Smooth muscle cell (in vitro differentiated cells): ENCODE data around the gene RTTN. TPM values are rescaled to one million over a fixed set of nuclear protein-coding genes. Genes with fewer than 3 reads are reported as not detected.

Experiments
- DNase-seq: peaks from one replicate; lab custom pipeline; 2025; ENCODE audit not compliant: unreplicated experiment; lab: John Stamatoyannopoulos, UW
- H2AFZ ChIP-seq: fragments of 200-600 bp; sonication (generic); 2 replicates; pipeline ENCODE4 v1.6.0; 2016; ENCODE audit warnings: antibody characterized with exemption, low read depth, mild to moderate bottlenecking
- H3F3A ChIP-seq: fragments of 200-600 bp; sonication (generic); 2 replicates; pipeline ENCODE4 v1.6.0; 2017; ENCODE audit warnings: antibody characterized with exemption, low read depth
- H3K27ac ChIP-seq: fragments of 200-600 bp; sonication (generic); 2 replicates; pipeline ENCODE4 v1.5.1; 2016; ENCODE audit warnings: low read depth, mild to moderate bottlenecking
- H3K27me3 ChIP-seq: fragments of 200-600 bp; sonication (generic); 2 replicates; pipeline ENCODE4 v1.6.1; 2016; ENCODE audit warnings: low read depth, mild to moderate bottlenecking
- H3K36me3 ChIP-seq: fragments of 200-600 bp; sonication (generic); 2 replicates; pipeline ENCODE4 v1.5.1; 2016; ENCODE audit warnings: low read depth
- H3K4me1 ChIP-seq: fragments of 200-600 bp; sonication (generic); 2 replicates; pipeline ENCODE4 v1.5.1; 2016; ENCODE audit warnings: low read depth
- H3K4me2 ChIP-seq: fragments of 200-600 bp; sonication (generic); 2 replicates; pipeline ENCODE4 v1.6.0; 2016; ENCODE audit warnings: mild to moderate bottlenecking
- H3K4me3 ChIP-seq: fragments of 200-600 bp; sonication (generic); 2 replicates; pipeline ENCODE4 v1.5.1; 2016; ENCODE audit warnings: mild to moderate bottlenecking
- H3K79me2 ChIP-seq: fragments of 200-600 bp; sonication (generic); 2 replicates; pipeline ENCODE4 v1.6.0; 2016; ENCODE audit warnings: low read depth, mild to moderate bottlenecking
- H3K9ac ChIP-seq: fragments of 200-600 bp; sonication (generic); 2 replicates; pipeline ENCODE4 v1.6.0; 2016; ENCODE audit warnings: low read depth
- H3K9me3 ChIP-seq: fragments of 200-600 bp; sonication (generic); replicated peaks from 2 replicates; pipeline ENCODE4 v1.5.1; 2016; ENCODE audit warnings: low read depth
- H4K20me1 ChIP-seq: fragments of 200-600 bp; sonication (generic); 2 replicates; pipeline ENCODE4 v1.6.0; 2016; ENCODE audit warnings: low read depth
- CTCF ChIP-seq: fragments of 200-600 bp; sonication (generic); IDR thresholded peaks from 2 replicates; pipeline ENCODE4 v1.5.1; 2017; ENCODE audit warnings: borderline replicate concordance, mild to moderate bottlenecking, antibody characterized with exemption; ENCODE audit not compliant: insufficient read depth, poor library complexity, severe bottlenecking
- WGBS: methylation state at CpG from one replicate; pipeline ENCODE4 v1.1.7; 2016; ENCODE audit warnings: low lambda C conversion rate; 5-methylcytosine and 5-hydroxymethylcytosine counted together
- polyA plus RNA-seq: library from polyadenylated mRNA; unstranded; fragments of >200 nt; fragmentation: Nextera tagmentation; extraction: Ambion mirVana; gene quantifications from 2 replicates; pipeline ENCODE4 v1.2.1, GENCODE V29; 2016
- total RNA-seq: library from RNA; depleted of rRNA; stranded (reverse); fragments of >200 nt; gene quantifications from 2 replicates; pipeline ENCODE4 v1.2.3, GENCODE V29; 2014

RTTN gene
- total and polyA plus RNA-seq, 2 experiments from 2014 or later: 3.6 to 17.3 TPM

- no peak for TF ChIP-seq CTCF
- Histone ChIP-seq H4K20me1 (no peaks in the 10 kb centered on the region), H3K9me3 (no peaks in the 10 kb centered on the region), H3K4me1 (no peaks in the 10 kb centered on the region), H3F3A (no peaks in the 10 kb centered on the region), H2AFZ (no peak overlapping the region), H3K4me3 (no peak overlapping the region), H3K79me2 (no peaks in the 10 kb centered on the region), H3K36me3 (peaks cover 4% of the 10 kb centered on the region), H3K27ac (peak overlapping the region; percentile 64), H3K27me3 (no peaks in the 10 kb centered on the region), H3K9ac (no peak overlapping the region), H3K4me2 (peak overlapping the region; percentile 62)
- 41% methylated on average over 2 of the region's 2 CpGs for WGBS
- no peak for DNase-seq
Observed at GRCh38 chr18:70132999-70133398, 72.5 kb downstream of the RTTN start.

GRCh38 chr18:70128271-70128670, 77.2 kb downstream of the RTTN start:
- H3K36me3 ChIP-seq: peaks cover 4% of the 10 kb centered on the region
- no peak overlapping the region for H3K4me2 ChIP-seq
- no peak for DNase-seq
- TF ChIP-seq CTCF: no peak
- H3K4me3 ChIP-seq: no peak overlapping the region
- no peaks in the 10 kb centered on the region for H3F3A ChIP-seq
- H2AFZ ChIP-seq: no peak overlapping the region
- H4K20me1 ChIP-seq: no peaks in the 10 kb centered on the region
- WGBS: 94% methylated on average over 2 of the region's 2 CpGs
- H3K27ac ChIP-seq: no peak overlapping the region
- no peaks in the 10 kb centered on the region for H3K4me1 ChIP-seq
- H3K9ac ChIP-seq: no peak overlapping the region
- H3K9me3 ChIP-seq: no peaks in the 10 kb centered on the region
- no peaks in the 10 kb centered on the region for H3K79me2 ChIP-seq
- H3K27me3 ChIP-seq: no peaks in the 10 kb centered on the region

GRCh38 chr18:70127359-70127758, 78.1 kb downstream of the RTTN start:
- H3K4me2 ChIP-seq: no peak overlapping the region
- no peaks in the 10 kb centered on the region for H3K9me3 ChIP-seq
- H3K4me3 ChIP-seq: no peak overlapping the region
- no peaks in the 10 kb centered on the region for H3K4me1 ChIP-seq
- H3K36me3 ChIP-seq: peaks cover 4% of the 10 kb centered on the region
- DNase-seq: no peak
- WGBS: 100% methylated on average over 1 of the region's 1 CpG
- no peaks in the 10 kb centered on the region for H4K20me1 ChIP-seq
- TF ChIP-seq CTCF: no peak
- no peak overlapping the region for H3K9ac ChIP-seq
- no peaks in the 10 kb centered on the region for H3F3A ChIP-seq
- no peaks in the 10 kb centered on the region for H3K27me3 ChIP-seq
- no peak overlapping the region for H2AFZ ChIP-seq
- H3K27ac ChIP-seq: no peak overlapping the region
- no peaks in the 10 kb centered on the region for H3K79me2 ChIP-seq

GRCh38 chr18:70126832-70127231, 78.7 kb downstream of the RTTN start:
- Histone ChIP-seq H3K9me3 (no peaks in the 10 kb centered on the region), H3K4me1 (no peaks in the 10 kb centered on the region), H3K4me2 (no peak overlapping the region), H2AFZ (no peak overlapping the region), H4K20me1 (no peaks in the 10 kb centered on the region), H3K27me3 (no peaks in the 10 kb centered on the region), H3F3A (no peaks in the 10 kb centered on the region), H3K4me3 (no peak overlapping the region), H3K27ac (no peak overlapping the region), H3K9ac (no peak overlapping the region), H3K36me3 (peaks cover 4% of the 10 kb centered on the region), H3K79me2 (no peaks in the 10 kb centered on the region)
- no peak for TF ChIP-seq CTCF
- DNase-seq: no peak
- WGBS: 96% methylated on average over 1 of the region's 1 CpG
